GM23338 (cell line): ENCODE data around the gene SHISAL2A. TPM values are rescaled to one million over a fixed set of nuclear protein-coding genes. Genes with fewer than 3 reads are reported as not detected.

Experiments used
- ATAC-seq: fragments of 200-7000 bp; cut with Tn5 transposase; 3 replicates; pipeline ENCODE4 v1.9.1; 2020
- DNase-seq: peaks from one replicate; pipeline ENCODE4 v3.0.0-alpha.2; 2015; ENCODE audit warnings: low spot score
- H2AFZ ChIP-seq: fragments of 200-600 bp; sonication (generic); 2 replicates; pipeline ENCODE4 v1.8.0; 2016; ENCODE audit warnings: antibody characterized with exemption, mild to moderate bottlenecking, moderate library complexity
- H3F3A ChIP-seq: fragments of 200-600 bp; sonication (generic); replicated peaks from 2 replicates; pipeline ENCODE4 v1.8.0; 2017; ENCODE audit warnings: antibody characterized with exemption, mixed run types, low read depth
- H3K27ac ChIP-seq: fragments of 200-600 bp; sonication (generic); 2 replicates; pipeline ENCODE4 v1.6.1; 2016; ENCODE audit warnings: low read depth
- H3K27me3 ChIP-seq: fragments of 200-600 bp; sonication (generic); 2 replicates; pipeline ENCODE4 v1.8.0; 2016; ENCODE audit warnings: mild to moderate bottlenecking, mixed run types, moderate library complexity; ENCODE audit not compliant: insufficient read depth
- H3K36me3 ChIP-seq: fragments of 200-600 bp; sonication (generic); 2 replicates; pipeline ENCODE4 v1.8.0; 2016; ENCODE audit warnings: mild to moderate bottlenecking; ENCODE audit not compliant: insufficient read depth
- H3K4me1 ChIP-seq: fragments of 200-600 bp; sonication (generic); 2 replicates; pipeline ENCODE4 v1.8.0; 2016; ENCODE audit warnings: mild to moderate bottlenecking, moderate library complexity; ENCODE audit not compliant: insufficient read depth
- H3K4me2 ChIP-seq: fragments of 200-600 bp; sonication (generic); 2 replicates; pipeline ENCODE4 v1.7.1; 2017; ENCODE audit warnings: mixed run types
- H3K4me3 ChIP-seq: fragments of 200-600 bp; sonication (generic); 2 replicates; pipeline ENCODE4 v1.6.1; 2016; ENCODE audit warnings: mixed run types
- H3K79me2 ChIP-seq: fragments of 200-600 bp; sonication (generic); replicated peaks from 2 replicates; pipeline ENCODE4 v1.8.0; 2017; ENCODE audit warnings: mild to moderate bottlenecking; ENCODE audit not compliant: insufficient read depth
- H3K9me2 ChIP-seq: fragments of 200-600 bp; sonication (generic); 2 replicates; pipeline ENCODE4 v1.8.0; 2017; ENCODE audit not compliant: insufficient read depth
- H4K20me1 ChIP-seq: fragments of 200-600 bp; sonication (generic); replicated peaks from 2 replicates; pipeline ENCODE4 v1.8.0; 2017; ENCODE audit warnings: mild to moderate bottlenecking; ENCODE audit not compliant: insufficient read depth
- H3K27ac Mint-ChIP-seq: 2 replicates; pipeline ENCODE4 v1.8.0; 2020; ENCODE audit warnings: inconsistent platforms, mild to moderate bottlenecking, moderate library complexity, mixed read lengths
- H3K27me3 Mint-ChIP-seq: 3 replicates; pipeline ENCODE4 v1.8.0; 2022; ENCODE audit warnings: low read depth, mild to moderate bottlenecking, moderate library complexity, mixed read lengths, inconsistent platforms; ENCODE audit not compliant: insufficient read depth, poor library complexity
- H3K36me3 Mint-ChIP-seq: 3 replicates; pipeline ENCODE4 v1.8.0; 2021; ENCODE audit warnings: low read depth, mild to moderate bottlenecking, inconsistent platforms, moderate library complexity, mixed read lengths
- H3K4me1 Mint-ChIP-seq: 3 replicates; pipeline ENCODE4 v1.8.0; 2020; ENCODE audit warnings: mild to moderate bottlenecking, inconsistent platforms, mixed read lengths
- H3K4me3 Mint-ChIP-seq: 3 replicates; pipeline ENCODE4 v1.8.0; 2021; ENCODE audit warnings: moderate library complexity, mild to moderate bottlenecking, inconsistent platforms, mixed read lengths
- H3K9me3 Mint-ChIP-seq: 3 replicates; pipeline ENCODE4 v1.8.0; 2020; ENCODE audit warnings: moderate library complexity, mild to moderate bottlenecking, inconsistent platforms, mixed read lengths
- CTCF ChIP-seq, 2 experiments: fragments of 200-600 bp in 1 of 2; sonication (generic) in 1 of 2; conservative IDR thresholded peaks; 2 replicates each; pipeline versions ENCODE4 v1.5.1 to v1.6.1; 2016 to 2017; ENCODE audit warnings: antibody characterized with exemption in 2 of 2, low read depth in 2 of 2, mild to moderate bottlenecking in 2 of 2, moderate library complexity in 1 of 2
- ETS1 ChIP-seq: IDR thresholded peaks from 2 replicates; pipeline ENCODE4 v1.6.1; 2016; ENCODE audit warnings: antibody characterized with exemption
- EZH2 ChIP-seq: fragments of 200-600 bp; sonication (generic); IDR thresholded peaks from one replicate; pipeline ENCODE4 v1.8.0; 2017; ENCODE audit warnings: antibody characterized with exemption, mild to moderate bottlenecking, low read depth; ENCODE audit not compliant: unreplicated experiment
- EZH2phosphoT487 ChIP-seq: fragments of 200-600 bp; sonication (generic); IDR thresholded peaks from one replicate; pipeline ENCODE4 v1.8.1; 2018; ENCODE audit warnings: antibody characterized with exemption; ENCODE audit not compliant: unreplicated experiment
- NANOG ChIP-seq: IDR thresholded peaks from 2 replicates; pipeline ENCODE4 v1.6.1; 2016; ENCODE audit warnings: antibody characterized with exemption, borderline replicate concordance
- STAT1 ChIP-seq: IDR thresholded peaks from one replicate; pipeline ENCODE4 v1.6.1; 2016; ENCODE audit warnings: antibody characterized with exemption; ENCODE audit not compliant: unreplicated experiment
- ZNF331 ChIP-seq: fragments of 250-450 bp; sonication (Bioruptor Pico); IDR thresholded peaks from 2 replicates; pipeline ENCODE4 v1.5.0; 2020; ENCODE audit warnings: low read depth, mild to moderate bottlenecking, moderate library complexity
- polyA plus RNA-seq: library from polyadenylated mRNA; unstranded; fragments of >200 nt; fragmentation: Nextera tagmentation; extraction: Ambion mirVana; gene quantifications from 2 replicates; pipeline ENCODE4 v1.2.1, GENCODE V29; 2016
- total RNA-seq: library from RNA; depleted of rRNA; stranded (reverse); fragments of >200 nt; shearing (Covaris generic); gene quantifications from 2 replicates; pipeline ENCODE4 v1.2.3, GENCODE V29; 2014

Gene SHISAL2A
- total and polyA plus RNA-seq, 2 experiments from 2014 or later, result 0.10 to 1.2 TPM

- TF ChIP-seq CTCF (conservative IDR thresholded peaks at IDR 0.05; ENCODE audit: low read depth in 2 of 2) (no peak), EZH2phosphoT487 (no peak)
Measured at GRCh38 chr1:52683367-52683940, 50.5 kb downstream of the SHISAL2A start (continued).

DNA sequence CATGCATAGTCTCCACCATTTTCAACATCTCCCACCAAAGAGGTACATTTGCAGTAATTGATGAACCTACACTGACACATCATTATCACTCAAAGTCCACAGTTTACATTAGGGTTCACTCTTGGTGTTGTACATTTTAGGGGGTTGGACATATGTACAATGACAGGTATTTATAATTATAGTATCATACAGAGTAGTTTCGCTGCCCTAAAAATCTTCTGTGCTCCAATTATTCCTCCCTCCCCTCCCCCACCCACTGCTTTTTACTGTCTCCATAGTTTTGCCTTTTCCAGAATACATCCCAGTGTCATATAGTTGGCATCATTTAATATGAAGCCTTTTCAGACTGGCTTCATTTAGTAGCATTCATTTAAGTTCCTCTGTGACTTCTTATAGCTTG, 51.6 kb downstream of the SHISAL2A start:
- Histone ChIP-seq H3K36me3 (0 out of 2 replicates have a peak, but pooled peaks cover 4% of the 10 kb centered on the region), H2AFZ (no peak overlapping the region), H3K27ac (no peak overlapping the region), H3K4me1 (no peaks in the 10 kb centered on the region; the same call in 1 of the 2 replicates), H3K27me3 (no peaks in the 10 kb centered on the region), H3K4me3 (no peak overlapping the region), H4K20me1 (peaks cover 12% of the 10 kb centered on the region), H3K79me2 (peaks cover 11% of the 10 kb centered on the region; the same call in 1 of the 2 replicates), H3F3A (peaks cover 15% of the 10 kb centered on the region), H3K4me2 (no peak overlapping the region), H3K9me2 (no peaks in the 10 kb centered on the region)
- Mint-ChIP-seq H3K9me3 (no peaks in the 10 kb centered on the region; the same call in 2 of the 3 replicates), H3K36me3 (peaks cover 45% of the 10 kb centered on the region), H3K27me3 (peaks cover 8% of the 10 kb centered on the region), H3K27ac (no peak overlapping the region), H3K4me3 (no peak overlapping the region), H3K4me1 (peaks cover 10% of the 10 kb centered on the region; the same call in 2 of the 3 replicates)
- DNase-seq, result no peak
- ATAC-seq, result no peak
- TF ChIP-seq EZH2 (no peak), ETS1 (no peak), EZH2phosphoT487 (no peak), STAT1 (no peak), NANOG (no peak), ZNF331 (CRISPR knock-in tag) (no peak), CTCF (conservative IDR thresholded peaks at IDR 0.05; ENCODE audit: low read depth in 2 of 2) (no peak)
